ENCODE measurements around the gene WNT4.

Gene WNT4

GRCh38 chr1:22076346-22076745 lies 66.6 kb downstream of the WNT4 start:
- DNase-seq (ENCODE audit: low read depth in 2 of 2), result no peak

- DNase-seq (ENCODE audit: low read depth in 2 of 2), result no peak
Observed at GRCh38 chr1:22075718-22076117, 67.2 kb downstream of the WNT4 start.

- no peak for DNase-seq (ENCODE audit: low read depth in 2 of 2)
Observed at GRCh38 chr1:22074803-22075202, 68.1 kb downstream of the WNT4 start.

- DNase-seq (ENCODE audit: low read depth in 2 of 2), result no peak
Observed at GRCh38 chr1:22071511-22071910, 71.4 kb downstream of the WNT4 start.

All from activated CD4-positive, alpha-beta T cell treated with anti-CD3 and anti-CD28 coated beads for 24 hours (primary cell).